GM21737 (cell line): ENCODE measurements around the gene NT5M.
"Not testable (repeated sequence)": the region's sequence is repeated elsewhere in the genome, so short reads cannot be mapped to it uniquely, and the experiment has no call there.

Source experiments
- ATAC-seq: cut with Tn5 transposase; IDR thresholded peaks from one replicate; pipeline ENCODE4 v1.9.1; 2021; ENCODE audit warnings: mild to moderate bottlenecking, moderate library complexity; ENCODE audit not compliant: unreplicated experiment

NT5M gene

GRCh38 chr17:17366941-17367875, 64.0 kb downstream of the NT5M start:
- ATAC-seq = no peak

DNA sequence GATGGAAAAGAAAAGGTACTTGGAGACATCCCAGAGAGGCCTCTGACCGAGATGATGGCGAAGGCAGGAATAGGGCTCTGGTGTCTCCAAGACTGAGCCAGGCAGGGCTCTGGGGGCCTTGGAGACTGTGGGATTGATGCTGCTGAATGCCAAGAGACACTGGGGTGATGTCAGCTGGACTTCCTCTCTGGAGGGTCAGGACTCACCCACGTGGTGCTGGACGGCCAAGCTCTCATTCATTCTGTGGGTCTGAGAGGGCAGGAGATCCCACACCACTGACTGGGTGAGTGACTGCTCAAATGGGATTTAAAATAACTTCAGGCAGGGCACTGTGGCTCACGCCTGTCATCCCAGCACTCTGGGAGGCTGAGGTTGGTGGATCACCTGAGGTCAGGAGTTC, 64.8 kb downstream of the NT5M start:
- ATAC-seq = no peak

DNA sequence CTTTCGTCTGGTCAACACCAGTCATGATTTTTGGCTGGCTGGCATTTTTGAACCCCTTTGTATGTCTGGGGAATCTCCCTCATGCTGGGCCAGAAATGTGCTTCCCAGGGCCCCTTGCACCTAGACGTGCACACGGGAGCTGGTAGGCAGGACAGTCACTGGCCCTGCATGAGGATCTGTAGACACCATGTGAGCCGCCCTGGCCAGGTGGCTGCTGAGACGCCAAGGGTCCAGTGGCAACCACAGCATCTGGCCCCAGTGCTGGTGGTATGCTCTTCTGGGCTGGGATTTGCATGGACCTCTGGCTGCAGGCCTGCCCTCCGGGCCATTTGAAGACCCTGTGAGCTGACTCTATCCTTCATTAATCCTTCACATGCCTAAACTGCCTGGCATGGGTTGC, 67.5 kb downstream of the NT5M start:
- no peak for ATAC-seq

- no peak for ATAC-seq
Measured at GRCh38 chr17:17372856-17373520, 69.8 kb downstream of the NT5M start.

DNA sequence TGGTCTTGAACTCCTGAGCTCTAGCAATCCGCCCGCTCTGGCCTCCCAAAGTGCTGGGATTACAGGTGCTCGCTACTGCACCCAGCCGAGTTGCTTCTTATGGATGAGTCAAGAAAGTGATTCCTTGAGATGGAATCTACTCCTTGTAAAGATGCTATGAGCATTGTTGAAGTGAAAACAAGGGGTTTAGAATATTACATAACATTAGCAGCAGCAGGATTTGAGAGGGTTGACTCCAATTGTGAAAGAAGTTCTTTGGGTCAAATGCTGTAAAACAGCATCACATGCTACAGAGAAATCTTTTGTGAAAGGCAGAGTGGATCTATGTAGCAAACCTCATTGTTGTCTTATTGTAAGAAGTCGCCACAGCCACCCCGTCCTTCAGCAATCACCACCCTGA, 72.7 kb downstream of the NT5M start:
- ATAC-seq = no peak

DNA sequence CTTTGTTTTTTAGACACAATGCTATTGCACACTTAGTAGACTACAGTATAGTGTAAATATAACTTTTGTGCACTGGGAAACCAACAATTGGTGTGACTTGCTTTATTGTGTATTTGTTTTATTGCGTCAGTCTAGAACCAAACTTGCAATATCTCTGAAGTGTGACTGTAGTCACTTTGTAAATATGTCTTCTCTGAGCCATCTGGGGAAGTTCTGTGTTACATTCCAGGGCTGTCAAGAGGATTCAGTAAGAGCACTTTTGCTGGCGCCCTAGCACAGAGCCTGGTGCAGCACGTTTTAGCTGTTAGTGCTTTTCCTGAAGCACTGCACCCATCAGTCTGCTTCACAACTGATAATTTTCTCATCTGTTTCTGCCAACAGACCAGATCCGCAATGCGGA, 73.2 kb downstream of the NT5M start:
- ATAC-seq = no peak

DNA sequence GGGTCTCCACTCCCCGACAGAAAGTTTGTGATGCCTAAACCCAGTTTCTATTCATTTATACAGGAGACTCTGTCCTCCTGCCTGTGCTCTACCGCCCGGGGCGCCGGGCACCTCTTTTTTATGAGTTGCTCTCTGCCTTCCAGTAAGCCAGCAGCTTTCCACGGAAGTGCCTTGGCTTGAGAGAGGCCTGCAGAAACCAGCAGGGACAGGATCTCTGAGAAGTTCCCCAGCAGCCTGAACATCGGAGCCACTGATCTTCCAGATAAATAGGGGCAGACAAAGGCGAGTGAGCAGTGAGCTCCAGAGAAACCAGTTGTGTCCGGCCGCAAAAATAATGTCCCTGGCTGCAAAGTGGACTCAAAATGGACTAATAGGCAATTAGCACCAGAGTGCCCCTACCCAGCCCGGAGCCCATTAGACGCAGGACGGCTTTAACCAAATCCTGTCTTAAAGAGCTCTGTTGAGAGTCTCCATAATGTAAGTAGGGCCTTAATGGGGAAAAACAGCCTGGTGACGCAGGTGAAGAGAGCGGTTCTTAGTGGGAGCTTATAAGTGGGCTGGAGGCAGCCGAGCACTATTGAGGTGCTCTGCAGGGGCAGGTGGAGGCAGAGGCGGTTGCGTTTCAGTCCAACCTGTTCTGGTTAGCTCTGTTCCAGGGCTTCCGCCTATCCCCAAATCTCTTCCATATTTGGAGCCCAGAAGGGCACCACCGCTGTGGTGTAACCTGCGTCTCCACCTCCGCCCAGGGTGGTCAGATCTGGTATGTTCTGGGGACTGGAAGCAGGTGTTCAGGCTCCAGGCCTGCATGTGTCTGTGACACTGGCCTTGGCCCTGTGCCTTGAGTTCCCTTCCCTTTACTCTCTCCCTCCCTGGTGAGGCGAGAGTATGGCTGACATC, 74.1 kb downstream of the NT5M start:
- ATAC-seq = no peak

GRCh38 chr17:17379197-17379991, 76.2 kb downstream of the NT5M start:
- ATAC-seq = no peak

DNA sequence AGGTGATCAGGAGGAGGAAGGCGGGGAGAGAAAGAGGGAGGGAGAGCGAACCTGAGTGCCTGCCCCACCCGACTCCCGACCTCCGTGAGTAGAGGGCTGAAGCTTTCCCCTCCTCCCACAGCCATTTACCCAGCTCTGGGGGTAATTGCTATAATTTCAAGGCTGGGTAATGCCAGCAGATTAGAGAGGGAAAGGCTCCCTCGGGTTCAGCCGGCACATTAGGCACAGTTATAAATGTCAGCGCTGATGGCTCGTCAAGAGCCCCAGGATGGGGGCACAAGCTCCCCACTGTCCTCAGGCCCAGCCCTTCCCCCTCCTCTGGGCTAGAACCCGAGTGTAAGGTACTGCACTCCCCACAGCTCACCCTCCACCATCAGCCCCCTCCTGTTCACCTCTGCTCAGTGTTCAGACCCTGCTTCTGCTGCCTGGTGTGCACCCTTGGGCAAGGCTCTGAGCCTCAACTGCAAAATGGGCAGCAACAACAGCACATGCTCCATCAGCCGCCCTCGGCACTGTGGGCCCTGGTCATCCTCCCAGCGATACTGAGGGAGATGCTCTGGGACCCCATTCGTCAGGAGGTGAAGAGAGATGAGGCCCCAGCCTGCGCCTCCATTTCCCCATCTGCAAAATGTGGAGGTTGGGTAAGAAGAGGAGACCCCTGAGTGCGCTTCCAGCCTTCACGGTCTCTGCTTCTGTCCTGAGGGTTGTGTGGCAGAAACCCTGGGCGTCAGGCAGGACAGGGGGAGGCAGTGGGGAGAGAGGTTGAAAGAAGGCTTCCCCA, 77.2 kb downstream of the NT5M start:
- ATAC-seq = no peak

- ATAC-seq = no peak
Measured at GRCh38 chr17:17381446-17382064, 78.4 kb downstream of the NT5M start.

- ATAC-seq = no peak
Measured at GRCh38 chr17:17382065-17382459, 78.9 kb downstream of the NT5M start.

DNA sequence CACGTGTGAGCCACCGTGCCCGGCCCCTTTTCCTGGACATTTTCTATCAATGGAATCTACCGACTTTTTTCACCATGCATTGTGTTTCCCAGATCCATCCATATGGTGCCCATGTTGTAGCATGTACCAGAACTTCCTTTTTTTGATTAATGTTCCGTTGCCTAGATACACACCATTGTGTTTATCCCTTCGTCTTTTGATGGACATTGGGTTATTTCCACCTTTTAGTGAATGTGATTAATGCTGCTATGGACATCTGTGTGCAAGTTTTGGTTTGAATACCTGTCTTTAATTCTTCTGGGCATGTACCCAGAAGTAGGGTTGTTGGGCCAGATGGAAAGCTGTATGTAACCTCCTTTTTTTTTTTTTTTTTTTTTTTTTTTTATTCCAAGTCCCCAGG, 79.8 kb downstream of the NT5M start:
- ATAC-seq = no peak

DNA sequence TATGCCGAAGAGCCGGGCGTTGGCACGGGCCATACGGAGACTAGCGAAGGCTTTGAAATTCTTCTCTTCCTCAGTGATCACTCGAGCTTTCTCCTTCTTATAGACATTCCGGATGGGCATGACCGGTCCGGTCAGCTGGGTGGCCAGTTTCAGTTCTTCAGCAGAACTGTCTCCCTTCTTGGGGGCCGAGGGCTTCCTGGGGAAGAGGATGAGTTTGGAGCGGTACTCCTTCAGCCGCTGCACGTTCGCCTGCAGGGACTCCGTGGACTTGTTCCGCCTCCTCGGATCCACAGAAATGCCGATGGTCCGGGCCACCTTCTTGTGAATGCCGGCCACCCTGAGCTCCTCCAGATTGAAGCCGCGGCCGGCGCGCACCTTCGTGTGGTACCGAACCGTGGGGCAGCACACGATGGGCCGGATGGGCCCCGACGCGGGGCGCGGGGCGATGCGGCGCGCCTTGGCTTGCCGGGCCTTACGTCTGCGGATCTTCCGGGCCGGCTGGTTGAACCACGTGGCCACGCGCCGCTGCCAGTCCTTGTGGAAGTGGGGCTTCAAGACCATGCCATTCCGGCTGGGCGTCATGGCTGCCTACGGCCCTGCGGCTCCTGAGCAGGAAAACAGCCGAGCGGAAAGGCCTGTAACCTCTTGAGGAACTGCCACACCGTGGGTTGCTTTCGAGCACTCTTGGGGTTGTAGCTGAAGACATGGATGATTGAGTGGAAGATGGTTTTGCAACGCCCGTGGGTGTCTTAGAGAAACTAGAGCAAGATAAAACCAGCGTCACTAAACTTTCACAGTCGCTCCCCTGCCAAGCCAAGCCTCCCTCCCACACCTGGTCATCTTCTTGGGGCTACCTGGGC, 80.5 kb downstream of the NT5M start:
- not testable (repeated sequence) for ATAC-seq

DNA sequence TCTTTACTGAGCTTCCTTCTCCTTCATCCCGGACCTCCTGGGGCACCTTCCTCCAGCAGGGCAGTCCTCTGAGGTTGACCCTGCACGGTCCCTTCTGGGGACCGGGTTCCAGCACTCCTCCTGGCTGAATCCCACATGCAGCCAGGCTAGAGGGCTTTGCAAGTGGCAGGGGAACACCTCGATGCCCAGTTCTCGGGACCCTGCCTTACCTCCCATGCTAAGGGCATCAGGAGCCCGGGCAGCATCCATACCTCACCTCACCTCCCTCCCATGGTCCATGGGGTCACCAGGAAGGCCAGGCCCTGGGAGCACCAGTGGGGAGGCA, 81.1 kb downstream of the NT5M start:
- no peak for ATAC-seq

GRCh38 chr17:17384961-17385360, 81.8 kb downstream of the NT5M start:
- no peak for ATAC-seq

GRCh38 chr17:17385491-17385890, 82.3 kb downstream of the NT5M start:
- ATAC-seq = no peak

DNA sequence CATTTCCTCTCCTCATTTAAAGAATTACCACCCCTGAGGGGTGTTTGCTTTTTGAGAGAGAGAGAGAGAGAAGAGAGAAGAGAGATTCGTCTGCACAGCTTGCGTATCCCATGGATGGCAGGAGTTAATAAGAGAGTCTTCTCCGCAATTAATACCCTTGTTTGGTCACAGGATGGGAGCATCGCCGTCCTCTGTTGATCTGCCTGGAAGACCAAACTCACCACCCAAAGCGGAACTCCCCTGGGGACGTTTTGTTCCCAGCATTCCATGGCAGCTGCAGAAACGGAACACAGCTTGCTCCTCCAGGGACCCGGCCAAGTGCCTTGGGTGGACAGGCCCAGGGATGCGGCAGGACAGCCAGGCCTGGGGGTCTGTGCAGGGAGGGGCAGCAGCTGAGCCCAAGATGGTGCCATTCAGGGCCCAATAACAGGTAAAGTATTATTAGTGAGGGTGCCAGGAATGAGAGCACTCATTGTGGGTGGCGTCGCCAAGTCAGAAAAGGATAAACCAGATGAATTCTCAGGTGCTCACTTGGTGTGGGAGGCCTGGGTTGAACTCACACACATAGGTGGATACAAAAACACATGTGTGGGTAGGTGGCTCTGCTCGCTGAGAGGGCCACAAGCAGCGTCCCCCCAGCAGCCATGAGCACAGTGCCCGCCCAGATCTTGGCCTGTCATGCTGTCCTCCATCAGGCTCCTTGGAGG, 83.1 kb downstream of the NT5M start:
- ATAC-seq = no peak

DNA sequence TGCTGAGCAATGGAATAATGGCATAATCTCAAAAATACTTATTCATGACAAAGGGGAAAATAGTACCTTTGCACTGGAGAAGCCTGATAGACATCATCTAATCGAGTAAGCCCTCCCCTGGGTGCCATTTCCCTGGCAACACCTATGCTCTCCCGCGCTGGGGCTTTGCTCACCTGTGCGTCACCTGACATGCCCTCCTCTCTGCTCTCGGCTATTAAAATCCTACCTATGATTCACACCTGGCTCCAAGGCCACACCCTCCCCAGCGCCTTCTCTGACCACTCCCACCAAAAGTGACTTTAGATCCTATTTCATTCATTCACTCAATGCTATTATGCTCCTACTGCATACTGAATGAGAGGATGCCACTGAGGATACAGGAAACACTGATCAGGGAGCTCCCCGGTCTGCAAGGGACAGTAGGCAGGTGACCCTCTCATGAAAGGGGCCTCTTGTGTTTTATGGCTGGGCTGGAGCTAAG, 83.9 kb downstream of the NT5M start:
- ATAC-seq = no peak
